ENCODE results near the gene NAP1L4. TPM values are rescaled to one million over a fixed set of nuclear protein-coding genes. Genes with fewer than 3 reads are reported as not detected.

The NAP1L4 gene
- total and polyA plus RNA-seq, 2 of the 8 experiments (the other 6 are each of a cell fraction or from before 2014, with no cell fraction given) = 75.8 to 194 TPM

DNA sequence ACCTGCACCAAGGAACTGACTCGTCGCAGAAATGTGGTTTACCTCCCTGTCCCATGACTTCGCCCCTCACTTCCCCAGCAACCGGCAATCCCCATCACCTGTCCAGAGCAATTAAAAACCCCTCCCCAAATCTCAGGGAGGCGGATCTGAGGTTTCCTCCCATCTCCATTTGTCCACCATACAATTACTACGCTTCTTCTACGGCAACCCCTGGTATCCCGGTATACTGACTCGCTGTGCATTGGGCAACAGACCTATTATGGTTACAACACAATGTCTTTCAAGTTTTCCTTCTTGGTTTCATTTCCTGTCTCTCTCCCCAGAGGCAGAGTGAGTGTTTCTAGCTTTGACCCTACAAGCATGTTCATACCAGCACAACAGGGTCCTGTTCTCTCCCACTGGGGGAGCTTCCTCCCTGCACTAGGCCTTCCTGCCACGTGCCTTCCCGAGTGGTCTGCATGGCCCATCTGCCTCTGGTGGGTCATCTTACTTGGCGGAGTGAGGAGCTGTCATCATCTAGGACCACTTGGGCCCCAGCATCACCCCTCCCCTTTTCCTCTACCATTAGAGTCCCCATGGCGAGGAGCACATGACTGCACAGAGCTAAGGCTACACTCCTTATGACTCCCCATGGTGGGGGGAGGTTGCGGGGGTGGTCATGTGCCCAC lies 30.3 kb upstream of the NAP1L4 start (continued):
- TF ChIP-seq, protein P1, sequence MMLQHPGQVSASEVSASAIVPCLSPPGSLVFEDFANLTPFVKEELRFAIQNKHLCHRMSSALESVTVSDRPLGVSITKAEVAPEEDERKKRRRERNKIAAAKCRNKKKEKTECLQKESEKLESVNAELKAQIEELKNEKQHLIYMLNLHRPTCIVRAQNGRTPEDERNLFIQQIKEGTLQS (IDR thresholded peaks at IDR 0.05; ENCODE audit: insufficient read depth, low read depth, low read length) = no peak
- TF ChIP-seq SRF (IDR thresholded peaks at IDR 0.05; ENCODE audit: low read depth, low read length) = no peak
- no peak for TF ChIP-seq TAF1 (IDR thresholded peaks at IDR 0.05; ENCODE audit: low read depth, low read length)
- no peak for TF ChIP-seq RFX5 (IDR thresholded peaks at IDR 0.05; ENCODE audit: borderline replicate concordance, low read depth, low read length)

Measured in H1 (cell line).